GM19328 (cell line): ENCODE data around the gene MCTP1.
"Not testable (repeated sequence)": the region's sequence is repeated elsewhere in the genome, so short reads cannot be mapped to it uniquely, and the experiment has no call there.

Experiments
- ATAC-seq: cut with Tn5 transposase; IDR thresholded peaks from one replicate; pipeline ENCODE4 v1.9.1; 2021; ENCODE audit warnings: mild to moderate bottlenecking, moderate library complexity; ENCODE audit not compliant: unreplicated experiment

MCTP1 gene

GRCh38 chr5:94832685-94833084 is 452.2 kb downstream of the MCTP1 start:
- ATAC-seq: no peak

GRCh38 chr5:94830520-94830919 is 454.4 kb downstream of the MCTP1 start:
- ATAC-seq: no peak

GRCh38 chr5:94828222-94828621 is 456.7 kb downstream of the MCTP1 start:
- not testable (repeated sequence) for ATAC-seq

GRCh38 chr5:94820488-94820887 is 464.4 kb downstream of the MCTP1 start:
- ATAC-seq: no peak

GRCh38 chr5:94818904-94819303 is 466.0 kb downstream of the MCTP1 start:
- no peak for ATAC-seq

GRCh38 chr5:94815313-94816039 is 469.4 kb downstream of the MCTP1 start:
- ATAC-seq: no peak

- no peak for ATAC-seq
These were observed 472.7 kb downstream of the MCTP1 start for GRCh38 chr5:94812232-94812631.

- no peak for ATAC-seq
These were observed 473.6 kb downstream of the MCTP1 start for GRCh38 chr5:94811331-94811730.

GRCh38 chr5:94810877-94811276 is 474.0 kb downstream of the MCTP1 start:
- ATAC-seq: no peak

GRCh38 chr5:94810281-94810680 is 474.6 kb downstream of the MCTP1 start:
- no peak for ATAC-seq

- ATAC-seq: no peak
These were observed 476.4 kb downstream of the MCTP1 start for GRCh38 chr5:94808497-94808896.

- no peak for ATAC-seq
These were observed 476.9 kb downstream of the MCTP1 start for GRCh38 chr5:94807985-94808384.

- no peak for ATAC-seq
These were observed 482.4 kb downstream of the MCTP1 start for GRCh38 chr5:94802450-94802849.

- no peak for ATAC-seq
These were observed 488.3 kb downstream of the MCTP1 start for GRCh38 chr5:94796586-94796985.

GRCh38 chr5:94793816-94794198 is 491.1 kb downstream of the MCTP1 start:
- ATAC-seq: peak; percentile 33

- peak; percentile 100 for ATAC-seq
These were observed 491.6 kb downstream of the MCTP1 start for GRCh38 chr5:94793113-94793815.

- no peak for ATAC-seq
These were observed 493.1 kb downstream of the MCTP1 start for GRCh38 chr5:94791829-94792228.

- ATAC-seq: no peak
These were observed 496.4 kb downstream of the MCTP1 start for GRCh38 chr5:94788527-94788926.

GRCh38 chr5:94784536-94785505 is 500.1 kb downstream of the MCTP1 start:
- no peak for ATAC-seq

GRCh38 chr5:94782383-94782782 is 502.5 kb downstream of the MCTP1 start:
- ATAC-seq: no peak

GRCh38 chr5:94779684-94780083 is 505.2 kb downstream of the MCTP1 start:
- no peak for ATAC-seq
